Panc1 (cell line): ENCODE measurements around the gene ADAMTSL3.

Source experiments
- CTCF ChIP-seq: fragments of 450-650 bp; IDR thresholded peaks from 2 replicates; pipeline ENCODE4 v1.5.1; 2017; ENCODE audit warnings: mild to moderate bottlenecking
- POLR2AphosphoS5 ChIP-seq: IDR thresholded peaks from 2 replicates; pipeline ENCODE4 v1.6.1; 2012; ENCODE audit warnings: mild to moderate bottlenecking, low read depth, low read length, moderate library complexity
- REST ChIP-seq, 2 experiments: IDR thresholded peaks; 2 replicates each; pipeline ENCODE4 v1.6.1; 2011 to 2012; ENCODE audit warnings: low read depth in 2 of 2, control low read depth in 1 of 2, low read length in 1 of 2, mild to moderate bottlenecking in 1 of 2, moderate library complexity in 1 of 2; ENCODE audit not compliant: insufficient read depth in 1 of 2
- SIN3A ChIP-seq: IDR thresholded peaks from 2 replicates; pipeline ENCODE4 v1.6.1; 2012; ENCODE audit warnings: low read depth, mild to moderate bottlenecking, low read length, moderate library complexity, borderline replicate concordance; ENCODE audit not compliant: insufficient read depth

GRCh38 chr15:83918011-83918410, 264.1 kb downstream of the ADAMTSL3 start:
- no peak for TF ChIP-seq CTCF
- TF ChIP-seq POLR2AphosphoS5, result no peak
- TF ChIP-seq SIN3A, result no peak
- TF ChIP-seq REST (IDR thresholded peaks at IDR 0.05; ENCODE audit: insufficient read depth in 1 of 2, low read depth in 2 of 2, low read length in 1 of 2), result no peak
